ENCODE results near the gene ABHD16B.

GRCh38 chr20:63895202-63895951 is 34.1 kb downstream of the ABHD16B start:
- TF ChIP-seq POLR2A (IDR thresholded peaks at IDR 0.05; ENCODE audit: low read depth, low read length) (no peak), TAF1 (IDR thresholded peaks at IDR 0.05; ENCODE audit: borderline replicate concordance, low read depth, low read length) (no peak), RAD21 (IDR thresholded peaks at IDR 0.05; ENCODE audit: insufficient read depth, low read depth, low read length) (no peak), GABPA (IDR thresholded peaks at IDR 0.05; ENCODE audit: low read depth) (no peak), EP300 (IDR thresholded peaks at IDR 0.05; ENCODE audit: borderline replicate concordance in 1 of 2, control insufficient read depth in 1 of 2, low read depth in 2 of 2, low read length in 2 of 2) (no peak), POU2F2 (IDR thresholded peaks at IDR 0.05; ENCODE audit: borderline replicate concordance, low read depth, low read length) (no peak), EZH2 (IDR thresholded peaks at IDR 0.05; ENCODE audit: borderline replicate concordance, control insufficient read depth, low read depth, low read length) (no peak), POLR2AphosphoS5 (IDR thresholded peaks at IDR 0.05; ENCODE audit: low read length) (no peak), SMARCA5 (IDR thresholded peaks at IDR 0.05) (no peak), TBL1XR1 (IDR thresholded peaks at IDR 0.05; ENCODE audit: low read depth, low read length) (no peak)
- TF ChIP-seq, protein P1, sequence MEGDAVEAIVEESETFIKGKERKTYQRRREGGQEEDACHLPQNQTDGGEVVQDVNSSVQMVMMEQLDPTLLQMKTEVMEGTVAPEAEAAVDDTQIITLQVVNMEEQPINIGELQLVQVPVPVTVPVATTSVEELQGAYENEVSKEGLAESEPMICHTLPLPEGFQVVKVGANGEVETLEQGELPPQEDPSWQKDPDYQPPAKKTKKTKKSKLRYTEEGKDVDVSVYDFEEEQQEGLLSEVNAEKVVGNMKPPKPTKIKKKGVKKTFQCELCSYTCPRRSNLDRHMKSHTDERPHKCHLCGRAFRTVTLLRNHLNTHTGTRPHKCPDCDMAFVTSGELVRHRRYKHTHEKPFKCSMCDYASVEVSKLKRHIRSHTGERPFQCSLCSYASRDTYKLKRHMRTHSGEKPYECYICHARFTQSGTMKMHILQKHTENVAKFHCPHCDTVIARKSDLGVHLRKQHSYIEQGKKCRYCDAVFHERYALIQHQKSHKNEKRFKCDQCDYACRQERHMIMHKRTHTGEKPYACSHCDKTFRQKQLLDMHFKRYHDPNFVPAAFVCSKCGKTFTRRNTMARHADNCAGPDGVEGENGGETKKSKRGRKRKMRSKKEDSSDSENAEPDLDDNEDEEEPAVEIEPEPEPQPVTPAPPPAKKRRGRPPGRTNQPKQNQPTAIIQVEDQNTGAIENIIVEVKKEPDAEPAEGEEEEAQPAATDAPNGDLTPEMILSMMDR (IDR thresholded peaks at IDR 0.05 in 2 of 3, conservative IDR thresholded peaks at IDR 0.05 in 1 of 3; ENCODE audit: control insufficient read depth in 2 of 3, extremely low read depth in 1 of 3, insufficient read depth in 1 of 3, low read depth in 3 of 3, low read length in 3 of 3) = no peak
- TF ChIP-seq, protein P2, sequence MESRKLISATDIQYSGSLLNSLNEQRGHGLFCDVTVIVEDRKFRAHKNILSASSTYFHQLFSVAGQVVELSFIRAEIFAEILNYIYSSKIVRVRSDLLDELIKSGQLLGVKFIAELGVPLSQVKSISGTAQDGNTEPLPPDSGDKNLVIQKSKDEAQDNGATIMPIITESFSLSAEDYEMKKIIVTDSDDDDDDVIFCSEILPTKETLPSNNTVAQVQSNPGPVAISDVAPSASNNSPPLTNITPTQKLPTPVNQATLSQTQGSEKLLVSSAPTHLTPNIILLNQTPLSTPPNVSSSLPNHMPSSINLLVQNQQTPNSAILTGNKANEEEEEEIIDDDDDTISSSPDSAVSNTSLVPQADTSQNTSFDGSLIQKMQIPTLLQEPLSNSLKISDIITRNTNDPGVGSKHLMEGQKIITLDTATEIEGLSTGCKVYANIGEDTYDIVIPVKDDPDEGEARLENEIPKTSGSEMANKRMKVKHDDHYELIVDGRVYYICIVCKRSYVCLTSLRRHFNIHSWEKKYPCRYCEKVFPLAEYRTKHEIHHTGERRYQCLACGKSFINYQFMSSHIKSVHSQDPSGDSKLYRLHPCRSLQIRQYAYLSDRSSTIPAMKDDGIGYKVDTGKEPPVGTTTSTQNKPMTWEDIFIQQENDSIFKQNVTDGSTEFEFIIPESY (IDR thresholded peaks at IDR 0.05) = no peak
